C4-2B (cell line): ENCODE measurements around the gene SLC12A9.

ENCODE experiments used
- CTCF ChIP-seq: fragments of 450-650 bp; conservative IDR thresholded peaks from 2 replicates; pipeline ENCODE4 v1.5.1; 2017; ENCODE audit warnings: mild to moderate bottlenecking
- ZFX ChIP-seq: fragments of 450-650 bp; IDR thresholded peaks from 2 replicates; pipeline ENCODE4 v1.6.1; 2017

- TF ChIP-seq CTCF (no peak), ZFX (no peak)
These were observed 21.2 kb downstream of the SLC12A9 start for GRCh38 chr7:100873599-100874299.
